Activated naive CD8-positive, alpha-beta T cell (primary cell): ENCODE measurements around the gene CCDC18.
A peak's percentile ranks its signal among the peaks of the same experiment; 100 is the strongest.
"Not testable (repeated sequence)": the region's sequence is repeated elsewhere in the genome, so short reads cannot be mapped to it uniquely, and the experiment has no call there.

ENCODE experiments used
- H3K27ac Mint-ChIP-seq: one replicate; pipeline ENCODE4 v1.8.0; 2021; ENCODE audit warnings: mixed read lengths
- H3K27me3 Mint-ChIP-seq: one replicate; pipeline ENCODE4 v1.8.0; 2021; ENCODE audit warnings: mixed read lengths
- H3K36me3 Mint-ChIP-seq: one replicate; pipeline ENCODE4 v1.8.0; 2021; ENCODE audit warnings: mixed read lengths
- H3K4me1 Mint-ChIP-seq: one replicate; pipeline ENCODE4 v1.8.0; 2021; ENCODE audit warnings: low read depth, mixed read lengths
- H3K4me3 Mint-ChIP-seq: one replicate; pipeline ENCODE4 v1.8.0; 2021; ENCODE audit warnings: mild to moderate bottlenecking, mixed read lengths
- H3K9me3 Mint-ChIP-seq: one replicate; pipeline ENCODE4 v1.8.0; 2021; ENCODE audit warnings: low read depth, mixed read lengths

Gene CCDC18

GRCh38 chr1:93155335-93155734, 25.2 kb upstream of the CCDC18 start:
- no peaks in the 10 kb centered on the region for H3K27me3 Mint-ChIP-seq
- H3K4me1 Mint-ChIP-seq: peaks cover 14% of the 10 kb centered on the region
- no peak overlapping the region for H3K4me3 Mint-ChIP-seq
- no peaks in the 10 kb centered on the region for H3K9me3 Mint-ChIP-seq
- H3K27ac Mint-ChIP-seq: peak overlapping the region; percentile 68
- peaks cover 5% of the 10 kb centered on the region for H3K36me3 Mint-ChIP-seq

- Mint-ChIP-seq H3K27ac (no peak overlapping the region), H3K36me3 (peaks cover 4% of the 10 kb centered on the region), H3K27me3 (no peaks in the 10 kb centered on the region), H3K9me3 (no peaks in the 10 kb centered on the region), H3K4me1 (peaks cover 29% of the 10 kb centered on the region), H3K4me3 (no peak overlapping the region)
Measured at GRCh38 chr1:93159337-93159736, 21.2 kb upstream of the CCDC18 start.

DNA sequence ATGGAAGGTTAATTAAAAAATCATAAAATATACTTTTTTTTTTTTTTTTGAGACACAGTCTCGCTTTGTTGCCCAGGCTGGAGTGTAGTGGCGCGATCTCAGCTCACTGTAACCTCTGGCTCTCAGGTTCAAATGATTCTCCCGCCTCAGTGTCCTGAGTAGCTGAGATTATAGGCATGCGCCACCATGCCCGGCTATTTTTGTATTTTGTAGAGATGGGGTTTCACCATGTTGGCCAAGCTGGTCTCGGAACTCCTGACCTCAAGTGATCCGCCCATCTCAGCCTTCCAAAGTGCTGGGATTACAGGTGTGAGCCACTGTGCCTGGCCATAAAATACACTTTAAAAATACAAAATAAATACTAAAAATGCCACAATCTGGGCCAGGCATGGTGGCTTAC, 17.2 kb upstream of the CCDC18 start:
- H3K4me3 Mint-ChIP-seq, H3K27ac Mint-ChIP-seq, H3K27me3 Mint-ChIP-seq, H3K9me3 Mint-ChIP-seq: not testable (repeated sequence)
- Mint-ChIP-seq H3K4me1 (peaks cover 34% of the 10 kb centered on the region), H3K36me3 (peaks cover 16% of the 10 kb centered on the region)

DNA sequence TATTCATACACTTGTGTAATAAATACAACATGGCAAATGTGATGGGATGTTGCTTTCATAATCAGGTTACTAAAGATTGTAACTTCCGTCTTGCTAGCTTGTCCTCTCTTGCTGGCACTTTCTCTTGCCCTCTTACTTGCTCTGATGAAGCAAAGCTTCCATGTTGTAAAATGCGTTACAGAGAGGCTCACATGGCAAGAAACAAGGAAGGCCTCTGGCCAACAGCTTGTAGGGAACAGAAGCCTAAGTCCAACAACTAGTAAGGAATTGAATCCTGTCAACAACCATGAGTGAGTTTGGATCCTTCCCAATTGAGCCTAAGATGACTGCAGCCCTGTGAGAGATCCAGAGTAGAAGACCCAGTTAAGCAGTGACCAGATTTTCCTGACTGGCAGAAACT, 15.7 kb upstream of the CCDC18 start:
- no peaks in the 10 kb centered on the region for H3K27me3 Mint-ChIP-seq
- peaks cover 46% of the 10 kb centered on the region for H3K4me1 Mint-ChIP-seq
- H3K27ac Mint-ChIP-seq: no peak overlapping the region
- no peak overlapping the region for H3K4me3 Mint-ChIP-seq
- H3K36me3 Mint-ChIP-seq: peaks cover 24% of the 10 kb centered on the region
- H3K9me3 Mint-ChIP-seq: peaks cover 7% of the 10 kb centered on the region

GRCh38 chr1:93165895-93166294, 14.6 kb upstream of the CCDC18 start:
- H3K27me3 Mint-ChIP-seq, H3K9me3 Mint-ChIP-seq, H3K4me3 Mint-ChIP-seq, H3K27ac Mint-ChIP-seq: not testable (repeated sequence)
- H3K36me3 Mint-ChIP-seq: peaks cover 27% of the 10 kb centered on the region
- peaks cover 47% of the 10 kb centered on the region for H3K4me1 Mint-ChIP-seq

GRCh38 chr1:93167006-93167405, 13.5 kb upstream of the CCDC18 start:
- Mint-ChIP-seq H3K36me3 (peaks cover 28% of the 10 kb centered on the region), H3K27me3 (no peaks in the 10 kb centered on the region), H3K4me3 (no peak overlapping the region), H3K9me3 (peaks cover 7% of the 10 kb centered on the region), H3K4me1 (peaks cover 48% of the 10 kb centered on the region), H3K27ac (no peak overlapping the region)

DNA sequence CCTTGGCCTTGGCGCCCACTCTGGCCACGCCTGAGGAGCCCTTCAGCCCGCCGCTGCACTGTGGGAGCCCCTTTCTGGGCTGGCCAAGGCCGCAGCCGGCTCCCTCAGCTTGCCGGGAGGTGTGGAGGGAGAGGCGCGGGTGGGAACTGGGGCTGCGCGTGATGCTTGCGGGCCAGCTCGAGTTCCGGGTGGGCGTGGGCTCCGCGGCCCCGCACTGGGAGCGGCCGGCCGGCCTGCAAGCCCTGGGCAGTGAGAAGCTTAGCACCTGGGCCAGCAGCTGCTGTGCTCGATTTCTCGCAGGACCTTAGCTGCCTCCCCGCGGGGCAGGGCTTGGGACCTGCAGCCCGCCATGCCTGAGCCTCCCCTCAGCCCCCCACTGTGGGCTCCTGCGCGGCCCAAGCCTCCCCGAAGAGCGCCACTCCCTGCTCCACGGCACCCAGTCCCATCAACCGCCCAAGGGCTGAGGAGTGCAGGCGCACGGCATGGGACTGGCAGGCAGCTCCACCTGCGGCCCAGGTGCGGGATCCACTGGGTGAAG, 10.3 kb upstream of the CCDC18 start:
- not testable (repeated sequence) for H3K27me3 Mint-ChIP-seq, H3K4me3 Mint-ChIP-seq, H3K9me3 Mint-ChIP-seq, H3K27ac Mint-ChIP-seq
- Mint-ChIP-seq H3K36me3 (peaks cover 36% of the 10 kb centered on the region), H3K4me1 (peaks cover 58% of the 10 kb centered on the region)

DNA sequence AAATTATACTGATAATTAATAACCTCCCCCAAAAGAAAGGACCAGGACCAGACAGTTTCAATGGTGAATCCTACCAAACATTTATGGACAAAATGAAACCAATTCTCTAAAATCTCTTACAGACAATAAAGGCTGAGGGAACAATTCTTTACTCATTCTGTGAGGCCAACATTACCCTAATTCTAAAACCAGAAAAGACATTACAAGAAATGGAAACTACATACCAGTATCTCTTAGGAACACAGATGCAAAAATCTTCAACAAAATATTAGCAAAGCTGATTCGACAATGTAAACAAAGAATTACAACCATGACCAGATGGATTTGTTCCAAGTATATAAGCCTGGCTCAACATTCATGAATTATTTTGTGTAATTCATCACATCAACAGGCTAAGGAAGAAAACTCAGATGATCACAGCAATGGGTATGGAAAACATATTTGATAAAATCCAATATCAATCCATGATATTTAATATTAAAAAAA, 8.9 kb upstream of the CCDC18 start:
- H3K27ac Mint-ChIP-seq: peak overlapping the region; percentile 79
- peak overlapping the region; percentile 85 for H3K4me3 Mint-ChIP-seq
- H3K4me1 Mint-ChIP-seq: peaks cover 61% of the 10 kb centered on the region
- no peaks in the 10 kb centered on the region for H3K9me3 Mint-ChIP-seq
- no peaks in the 10 kb centered on the region for H3K27me3 Mint-ChIP-seq
- H3K36me3 Mint-ChIP-seq: peaks cover 29% of the 10 kb centered on the region

DNA sequence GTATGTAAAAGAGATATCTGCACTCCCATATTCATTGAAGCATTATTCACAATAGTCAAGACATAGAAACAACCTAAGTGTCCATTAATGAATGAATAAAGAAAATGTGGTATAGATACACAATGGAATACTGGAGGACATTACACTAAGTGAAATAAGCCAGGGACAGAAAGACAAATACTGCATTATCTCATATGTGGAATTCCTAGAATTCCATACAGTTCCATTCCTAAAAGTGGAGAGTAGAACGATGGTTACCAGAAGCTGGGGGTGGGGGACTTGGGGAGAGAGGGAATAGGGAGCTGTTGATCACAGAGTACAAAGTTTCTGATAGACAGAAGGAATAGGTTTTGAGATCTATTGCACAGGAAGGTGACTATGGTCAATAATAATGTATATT, 7.7 kb upstream of the CCDC18 start:
- Mint-ChIP-seq H3K9me3 (no peaks in the 10 kb centered on the region), H3K27ac (no peak overlapping the region), H3K4me3 (peak overlapping the region; percentile 57), H3K4me1 (peaks cover 68% of the 10 kb centered on the region), H3K36me3 (peaks cover 27% of the 10 kb centered on the region), H3K27me3 (no peaks in the 10 kb centered on the region)

DNA sequence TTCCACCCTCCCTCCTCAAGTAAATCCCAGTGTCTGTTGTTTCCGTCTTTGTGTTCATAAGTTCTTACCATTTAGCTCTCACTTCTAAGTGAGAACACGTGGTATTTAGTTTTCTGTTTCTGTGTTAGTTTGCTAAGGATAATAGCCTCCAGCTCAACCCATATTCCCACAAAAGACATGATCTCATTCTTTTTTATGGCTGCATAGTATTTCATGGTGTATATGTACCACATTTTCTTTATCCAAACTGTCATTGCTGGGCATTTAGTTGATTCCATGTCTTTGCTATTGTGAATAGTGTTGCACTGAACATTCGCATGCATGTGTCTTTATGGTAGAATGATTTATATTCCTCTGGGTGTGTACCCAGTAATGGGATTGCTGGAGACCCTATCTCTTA, 5.9 kb upstream of the CCDC18 start:
- Mint-ChIP-seq H3K36me3 (peaks cover 23% of the 10 kb centered on the region), H3K4me3 (peak overlapping the region; percentile 1), H3K4me1 (peaks cover 68% of the 10 kb centered on the region)
- not testable (repeated sequence) for H3K27me3 Mint-ChIP-seq, H3K9me3 Mint-ChIP-seq, H3K27ac Mint-ChIP-seq

- Mint-ChIP-seq H3K36me3 (peaks cover 16% of the 10 kb centered on the region), H3K27me3 (no peaks in the 10 kb centered on the region), H3K27ac (no peak overlapping the region), H3K4me3 (peak overlapping the region; percentile 95), H3K9me3 (no peaks in the 10 kb centered on the region), H3K4me1 (peaks cover 59% of the 10 kb centered on the region)
Measured at GRCh38 chr1:93177991-93178390, 2.5 kb upstream of the CCDC18 start.

DNA sequence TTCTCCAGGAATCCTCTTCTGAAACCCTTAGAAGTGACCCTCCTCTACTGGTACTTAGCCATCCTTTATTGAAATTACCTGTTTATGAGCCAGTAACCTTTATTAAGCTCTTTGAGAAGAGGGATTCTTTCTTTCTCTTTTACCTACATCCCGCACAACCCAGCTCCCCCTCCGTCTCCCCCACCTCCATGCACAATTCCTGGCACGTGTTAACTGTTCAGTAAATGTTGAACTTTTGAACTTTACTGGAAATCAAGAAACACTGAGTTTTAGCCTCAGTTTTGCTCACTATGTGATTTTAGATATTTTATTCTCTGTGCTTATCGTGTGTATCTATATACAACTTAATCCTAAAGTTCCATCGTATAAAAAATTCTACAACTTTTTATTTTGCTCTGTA, 2.1 kb upstream of the CCDC18 start:
- Mint-ChIP-seq H3K27me3 (no peaks in the 10 kb centered on the region), H3K36me3 (peaks cover 15% of the 10 kb centered on the region), H3K4me1 (peaks cover 55% of the 10 kb centered on the region), H3K9me3 (no peaks in the 10 kb centered on the region), H3K27ac (peak overlapping the region; percentile 41), H3K4me3 (peak overlapping the region; percentile 95)

GRCh38 chr1:93179886-93180722, 420 bp upstream of the CCDC18 start, which contains the start of gene TMED5:
TMED5 (minus strand) TSS chr1:93180413; CDS start chr1:93180242, 171 bp downstream.
- no peaks in the 10 kb centered on the region for H3K9me3 Mint-ChIP-seq
- H3K4me3 Mint-ChIP-seq: peak within 1 kb of the TSS; percentile 95
- H3K27ac Mint-ChIP-seq: peak within 1 kb of the TSS; percentile 98
- no peaks in the 10 kb centered on the region for H3K27me3 Mint-ChIP-seq
- H3K36me3 Mint-ChIP-seq: peaks cover 9% of the 10 kb centered on the region
- peaks cover 47% of the 10 kb centered on the region for H3K4me1 Mint-ChIP-seq

DNA sequence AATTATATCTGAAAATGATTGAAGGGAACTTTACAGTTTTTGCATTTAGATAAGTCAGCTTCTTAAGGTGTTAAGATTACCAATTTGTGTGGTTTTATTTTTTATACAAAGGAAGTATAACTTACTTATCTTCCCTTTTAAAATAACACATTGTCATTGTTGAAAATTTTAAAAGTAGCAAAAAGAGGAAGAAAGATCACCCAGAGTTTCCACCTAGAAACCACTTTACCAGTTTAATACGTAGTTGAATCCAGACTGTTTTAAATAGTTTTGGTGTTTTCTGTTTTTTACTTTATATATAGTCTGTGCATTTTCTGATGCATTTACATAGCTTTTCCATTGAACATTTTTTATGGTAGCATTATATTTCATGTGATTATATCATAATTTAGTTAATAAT, 6.1 kb downstream of the CCDC18 start:
- no peaks in the 10 kb centered on the region for H3K27me3 Mint-ChIP-seq
- peaks cover 13% of the 10 kb centered on the region for H3K4me1 Mint-ChIP-seq
- no peak overlapping the region for H3K4me3 Mint-ChIP-seq
- no peaks in the 10 kb centered on the region for H3K9me3 Mint-ChIP-seq
- peaks cover 16% of the 10 kb centered on the region for H3K36me3 Mint-ChIP-seq
- H3K27ac Mint-ChIP-seq: no peak overlapping the region

DNA sequence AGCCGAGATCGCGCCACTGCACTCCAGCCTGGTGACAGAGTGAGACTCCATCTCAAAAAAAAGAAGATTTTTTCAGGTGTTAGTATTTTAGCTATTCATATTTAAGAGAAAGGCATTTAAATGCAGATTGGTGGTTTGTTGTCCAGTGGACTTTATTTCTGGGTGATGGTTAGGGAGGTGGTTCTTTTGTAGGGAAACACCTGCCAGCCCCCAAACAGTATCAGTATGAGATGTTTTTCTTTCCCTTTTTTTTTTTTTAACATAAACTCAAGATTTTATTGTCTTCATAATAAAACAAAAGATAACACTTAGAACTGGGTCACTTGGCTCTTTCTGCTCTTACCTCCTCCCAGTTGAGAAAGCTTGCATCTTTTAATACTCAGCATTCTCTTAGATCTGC, 9.9 kb downstream of the CCDC18 start:
- H3K4me1 Mint-ChIP-seq: peaks cover 3% of the 10 kb centered on the region
- no peak overlapping the region for H3K4me3 Mint-ChIP-seq
- no peak overlapping the region for H3K27ac Mint-ChIP-seq
- H3K27me3 Mint-ChIP-seq: no peaks in the 10 kb centered on the region
- peaks cover 16% of the 10 kb centered on the region for H3K36me3 Mint-ChIP-seq
- H3K9me3 Mint-ChIP-seq: no peaks in the 10 kb centered on the region
